ENCODE results near the gene KIF1B.

DNA sequence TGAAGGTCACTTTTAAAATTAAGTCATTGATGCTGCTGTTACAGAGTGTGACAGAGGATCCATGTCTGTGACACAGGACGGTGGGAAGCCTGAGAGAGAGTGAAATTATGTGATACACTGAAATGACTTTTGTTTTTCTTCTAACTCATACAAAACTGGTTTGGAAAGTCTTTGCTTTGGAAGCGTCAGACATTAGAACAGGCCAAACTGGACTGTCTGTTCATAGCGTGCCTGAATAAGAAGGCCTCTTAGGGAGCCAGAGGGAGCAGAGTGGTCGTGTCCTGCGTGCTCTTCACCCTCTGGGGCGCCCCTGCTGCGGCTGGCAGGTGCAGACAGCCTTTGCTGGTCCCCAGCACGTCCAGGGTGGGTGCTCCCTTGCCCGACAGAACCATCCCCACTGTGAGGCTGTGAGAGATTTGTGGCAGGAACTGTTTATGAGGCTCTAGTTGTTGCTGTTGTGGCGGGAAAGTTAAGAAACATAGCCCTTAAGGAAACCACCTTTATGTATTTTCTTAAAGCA is 168.8 kb downstream of the KIF1B start:
- TF ChIP-seq, protein P1, sequence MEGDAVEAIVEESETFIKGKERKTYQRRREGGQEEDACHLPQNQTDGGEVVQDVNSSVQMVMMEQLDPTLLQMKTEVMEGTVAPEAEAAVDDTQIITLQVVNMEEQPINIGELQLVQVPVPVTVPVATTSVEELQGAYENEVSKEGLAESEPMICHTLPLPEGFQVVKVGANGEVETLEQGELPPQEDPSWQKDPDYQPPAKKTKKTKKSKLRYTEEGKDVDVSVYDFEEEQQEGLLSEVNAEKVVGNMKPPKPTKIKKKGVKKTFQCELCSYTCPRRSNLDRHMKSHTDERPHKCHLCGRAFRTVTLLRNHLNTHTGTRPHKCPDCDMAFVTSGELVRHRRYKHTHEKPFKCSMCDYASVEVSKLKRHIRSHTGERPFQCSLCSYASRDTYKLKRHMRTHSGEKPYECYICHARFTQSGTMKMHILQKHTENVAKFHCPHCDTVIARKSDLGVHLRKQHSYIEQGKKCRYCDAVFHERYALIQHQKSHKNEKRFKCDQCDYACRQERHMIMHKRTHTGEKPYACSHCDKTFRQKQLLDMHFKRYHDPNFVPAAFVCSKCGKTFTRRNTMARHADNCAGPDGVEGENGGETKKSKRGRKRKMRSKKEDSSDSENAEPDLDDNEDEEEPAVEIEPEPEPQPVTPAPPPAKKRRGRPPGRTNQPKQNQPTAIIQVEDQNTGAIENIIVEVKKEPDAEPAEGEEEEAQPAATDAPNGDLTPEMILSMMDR (IDR thresholded peaks at IDR 0.05): no peak
- TF ChIP-seq POLR2AphosphoS5 (IDR thresholded peaks at IDR 0.05; ENCODE audit: low read depth, low read length): no peak
- TF ChIP-seq, protein P2, sequence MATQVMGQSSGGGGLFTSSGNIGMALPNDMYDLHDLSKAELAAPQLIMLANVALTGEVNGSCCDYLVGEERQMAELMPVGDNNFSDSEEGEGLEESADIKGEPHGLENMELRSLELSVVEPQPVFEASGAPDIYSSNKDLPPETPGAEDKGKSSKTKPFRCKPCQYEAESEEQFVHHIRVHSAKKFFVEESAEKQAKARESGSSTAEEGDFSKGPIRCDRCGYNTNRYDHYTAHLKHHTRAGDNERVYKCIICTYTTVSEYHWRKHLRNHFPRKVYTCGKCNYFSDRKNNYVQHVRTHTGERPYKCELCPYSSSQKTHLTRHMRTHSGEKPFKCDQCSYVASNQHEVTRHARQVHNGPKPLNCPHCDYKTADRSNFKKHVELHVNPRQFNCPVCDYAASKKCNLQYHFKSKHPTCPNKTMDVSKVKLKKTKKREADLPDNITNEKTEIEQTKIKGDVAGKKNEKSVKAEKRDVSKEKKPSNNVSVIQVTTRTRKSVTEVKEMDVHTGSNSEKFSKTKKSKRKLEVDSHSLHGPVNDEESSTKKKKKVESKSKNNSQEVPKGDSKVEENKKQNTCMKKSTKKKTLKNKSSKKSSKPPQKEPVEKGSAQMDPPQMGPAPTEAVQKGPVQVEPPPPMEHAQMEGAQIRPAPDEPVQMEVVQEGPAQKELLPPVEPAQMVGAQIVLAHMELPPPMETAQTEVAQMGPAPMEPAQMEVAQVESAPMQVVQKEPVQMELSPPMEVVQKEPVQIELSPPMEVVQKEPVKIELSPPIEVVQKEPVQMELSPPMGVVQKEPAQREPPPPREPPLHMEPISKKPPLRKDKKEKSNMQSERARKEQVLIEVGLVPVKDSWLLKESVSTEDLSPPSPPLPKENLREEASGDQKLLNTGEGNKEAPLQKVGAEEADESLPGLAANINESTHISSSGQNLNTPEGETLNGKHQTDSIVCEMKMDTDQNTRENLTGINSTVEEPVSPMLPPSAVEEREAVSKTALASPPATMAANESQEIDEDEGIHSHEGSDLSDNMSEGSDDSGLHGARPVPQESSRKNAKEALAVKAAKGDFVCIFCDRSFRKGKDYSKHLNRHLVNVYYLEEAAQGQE (IDR thresholded peaks at IDR 0.05; ENCODE audit: insufficient read depth in 1 of 2, low read depth in 2 of 2, low read length in 1 of 2): no peak
- no peak for TF ChIP-seq SIN3A (IDR thresholded peaks at IDR 0.05; ENCODE audit: borderline replicate concordance, insufficient read depth, low read depth, low read length)
- no peak for TF ChIP-seq TCF7L2 (IDR thresholded peaks at IDR 0.05; ENCODE audit: low read depth, low read length)

Measured in Panc1 (cell line).